Lung (tissue), 12 donors: ENCODE measurements around the gene SERPINA5. TPM values are rescaled to one million over a fixed set of nuclear protein-coding genes. Genes with fewer than 3 reads are reported as not detected.
"Not testable (repeated sequence)": the region's sequence is repeated elsewhere in the genome, so short reads cannot be mapped to it uniquely, and the experiment has no call there.

Source experiments
- ATAC-seq: fragments of 200-7000 bp; cut with Tn5 transposase; one replicate; pipeline ENCODE4 v1.9.1; 2020; ENCODE audit warnings: moderate number of reproducible peaks; ENCODE audit not compliant: insufficient read depth, low FRiP score
- DNase-seq, 3 donors: peaks; one replicate each; pipeline ENCODE4 v3.0.0-alpha.2; 2013 to 2017
- H3K27ac ChIP-seq, 2 donors: one replicate each; pipeline ENCODE4 v1.5.1; 2013; ENCODE audit warnings: mild to moderate bottlenecking in 2 of 2, moderate library complexity in 2 of 2, control low read depth in 1 of 2, inconsistent platforms in 1 of 2, low read depth in 1 of 2, low read length in 1 of 2
- H3K27me3 ChIP-seq, 3 donors: one replicate each; pipeline ENCODE4 v1.5.1; 2013; ENCODE audit warnings: low read length in 2 of 3; ENCODE audit not compliant: control insufficient read depth in 3 of 3, insufficient read depth in 3 of 3
- H3K36me3 ChIP-seq, 4 donors: one replicate each; pipeline ENCODE4 v1.5.1; 2013; ENCODE audit warnings: low read length in 4 of 4, mild to moderate bottlenecking in 1 of 4, moderate library complexity in 1 of 4; ENCODE audit not compliant: control insufficient read depth in 4 of 4, insufficient read depth in 4 of 4
- H3K4me1 ChIP-seq, 5 donors: one replicate each; pipeline ENCODE4 v1.5.1; 2013; ENCODE audit warnings: low read length in 5 of 5, mild to moderate bottlenecking in 2 of 5, moderate library complexity in 1 of 5; ENCODE audit not compliant: control insufficient read depth in 5 of 5, insufficient read depth in 5 of 5
- H3K4me3 ChIP-seq: one replicate; pipeline ENCODE4 v1.5.1; 2013; ENCODE audit warnings: mild to moderate bottlenecking, control low read depth, moderate library complexity
- H3K9ac ChIP-seq, 2 donors: one replicate each; pipeline ENCODE4 v1.5.1; 2013; ENCODE audit warnings: low read length in 2 of 2, control low read depth in 1 of 2; ENCODE audit not compliant: insufficient read depth in 1 of 2
- H3K9me3 ChIP-seq, 4 donors: one replicate each; pipeline ENCODE4 v1.5.1; 2013; ENCODE audit warnings: low read length in 3 of 4, mild to moderate bottlenecking in 1 of 4, moderate library complexity in 1 of 4; ENCODE audit not compliant: control insufficient read depth in 4 of 4, insufficient read depth in 3 of 4
- CTCF ChIP-seq: IDR thresholded peaks from 2 replicates; pipeline ENCODE4 v1.5.1; 2012; ENCODE audit warnings: mild to moderate bottlenecking; ENCODE audit errors: control extremely low read depth, extremely low read depth
- WGBS, 2 donors: extraction: QIAGEN DNeasy Blood & Tissue Kit; methylation state at CpG; one replicate each; pipeline ENCODE4 v1.1.7; 2013; 5-methylcytosine and 5-hydroxymethylcytosine counted together
- polyA plus RNA-seq, 2 donors: library from polyadenylated mRNA; stranded (reverse); fragments of 200-250 nt; gene quantifications; one replicate each; pipeline ENCODE4 v1.2.1, GENCODE V29; 2013
- total RNA-seq, 2 donors: library from RNA; depleted of rRNA in 1 of 2; stranded (reverse); fragments of >200 nt in 1 of 2; gene quantifications; one replicate each; pipeline ENCODE4 v1.2.1, GENCODE V29; 2014 to 2021
- donor health status: control.
- donor health status: control.
- donor health status: Bipolar disorder and iron deficiency.
- donor health status: healthy.
- donor health status: DM: yes; HTN: yes; CAD: no.

Gene SERPINA5
- total and polyA plus RNA-seq, 4 donors, result 0.14 to 4.3 (median 0.52) TPM; not detected in 1

DNA sequence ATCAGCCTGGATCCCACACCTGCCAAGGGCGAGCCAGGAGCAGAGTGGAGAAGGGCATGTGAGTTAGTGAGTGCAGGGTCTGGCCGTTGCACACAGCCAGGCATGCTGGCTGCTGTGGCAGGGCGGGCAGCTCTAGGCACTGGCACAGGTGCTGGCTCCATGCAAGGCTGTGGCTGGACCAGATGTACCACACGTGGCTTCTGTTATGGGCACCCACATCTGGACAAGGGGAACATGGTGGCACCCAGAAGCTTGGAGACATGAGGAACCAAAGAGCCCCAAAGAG is 51.0 kb downstream of the SERPINA5 start:
- H3K4me3 ChIP-seq, result no peak overlapping the region
- WGBS, 2 donors, result 73 to 85% methylated on average over 4 of the region's 4 CpGs
- no peak overlapping the region for H3K27ac ChIP-seq
- peaks cover 0 to 9% (median 0%) of the 10 kb centered on the region in 4 donors for H3K9me3 ChIP-seq
- no peaks in the 10 kb centered on the region for H3K36me3 ChIP-seq
- DNase-seq, result no peak
- H3K4me1 ChIP-seq, result no peaks in the 10 kb centered on the region
- no peak for TF ChIP-seq CTCF
- no peak overlapping the region for H3K9ac ChIP-seq
- no peaks in the 10 kb centered on the region for H3K27me3 ChIP-seq
- no peak for ATAC-seq

GRCh38 chr14:94633121-94633520 is 51.9 kb downstream of the SERPINA5 start:
- ATAC-seq, result no peak
- H3K27me3 ChIP-seq, result no peaks in the 10 kb centered on the region
- DNase-seq, result no peak
- H3K4me1 ChIP-seq, result peaks cover 0 to under 1% (median 0%) of the 10 kb centered on the region in 5 donors
- H3K4me3 ChIP-seq, result no peak overlapping the region
- TF ChIP-seq CTCF, result no peak
- no peaks in the 10 kb centered on the region for H3K36me3 ChIP-seq
- H3K27ac ChIP-seq, result no peak overlapping the region
- 81 to 85% methylated on average over 6 of the region's 6 CpGs for WGBS, 2 donors
- no peak overlapping the region for H3K9ac ChIP-seq
- peaks cover 0 to 9% (median 0%) of the 10 kb centered on the region in 4 donors for H3K9me3 ChIP-seq

GRCh38 chr14:94635154-94635553 is 53.9 kb downstream of the SERPINA5 start:
- ATAC-seq, result no peak
- H3K4me3 ChIP-seq, result no peak overlapping the region
- TF ChIP-seq CTCF, result no peak
- WGBS, 2 donors, result 51 to 76% methylated on average over 1 of the region's 1 CpG
- H3K36me3 ChIP-seq, result no peaks in the 10 kb centered on the region
- no peaks in the 10 kb centered on the region for H3K27me3 ChIP-seq
- peaks cover 0 to 9% (median 0%) of the 10 kb centered on the region in 4 donors for H3K9me3 ChIP-seq
- peaks cover 0 to 3% (median 0%) of the 10 kb centered on the region in 5 donors for H3K4me1 ChIP-seq
- H3K9ac ChIP-seq, result no peak overlapping the region
- no peak overlapping the region for H3K27ac ChIP-seq
- peak in 1 of 3 donors; percentile 54 for DNase-seq

- Histone ChIP-seq H3K9ac (no peak overlapping the region), H3K27ac (no peak overlapping the region), H3K4me3 (no peak overlapping the region), H3K27me3 (no peaks in the 10 kb centered on the region), H3K4me1 (peaks cover 0 to 3% (median 0%) of the 10 kb centered on the region in 5 donors), H3K9me3 (peaks cover 0 to 5% (median 0%) of the 10 kb centered on the region in 4 donors), H3K36me3 (no peaks in the 10 kb centered on the region)
- no peak for ATAC-seq
- TF ChIP-seq CTCF, result no peak
- WGBS, 2 donors, result 57 to 76% methylated on average over 2 of the region's 2 CpGs
- peak in 1 of 3 donors; percentile 11 for DNase-seq
Observed at GRCh38 chr14:94636744-94637412, 55.7 kb downstream of the SERPINA5 start.

GRCh38 chr14:94637814-94638213 is 56.6 kb downstream of the SERPINA5 start:
- H3K9me3 ChIP-seq, H3K9ac ChIP-seq, H3K4me1 ChIP-seq, H3K27me3 ChIP-seq, H3K4me3 ChIP-seq, ATAC-seq, H3K27ac ChIP-seq, H3K36me3 ChIP-seq, DNase-seq: not testable (repeated sequence)
- 84 to 88% methylated on average over 7 of the region's 8 CpGs for WGBS, 2 donors
